CD14-positive monocyte (primary cell): ENCODE results near the gene ZNF418. TPM values are rescaled to one million over a fixed set of nuclear protein-coding genes. Genes with fewer than 3 reads are reported as not detected.

ENCODE experiments used
- DNase-seq, 3 donors: peaks; one replicate each; pipeline ENCODE4 v3.0.0-alpha.2; 2011 to 2022
- H2AFZ ChIP-seq: 2 replicates; pipeline ENCODE4 v1.6.0; 2012; ENCODE audit warnings: mild to moderate bottlenecking, low read depth, low read length, inconsistent platforms; ENCODE audit not compliant: insufficient read depth, poor library complexity, severe bottlenecking
- H3K27ac ChIP-seq, 2 donors: 1 replicate in 1 of 2; 2 replicates in 1 of 2; pipeline ENCODE4 v1.5.1; 2012 to 2013; ENCODE audit warnings: low read length in 2 of 2, control low read depth in 1 of 2, inconsistent platforms in 1 of 2, low read depth in 1 of 2, mild to moderate bottlenecking in 1 of 2
- H3K27me3 ChIP-seq, 2 donors: one replicate each; pipeline versions ENCODE4 v1.6.0 to v1.6.1; 2011 to 2013; ENCODE audit warnings: low read length in 2 of 2; ENCODE audit not compliant: control insufficient read depth in 2 of 2, insufficient read depth in 2 of 2
- H3K36me3 ChIP-seq, 2 donors: replicated peaks in 1 of 2; 1 replicate in 1 of 2; 2 replicates in 1 of 2; pipeline versions ENCODE4 v1.5.1 to v1.6.1; 2012 to 2013; ENCODE audit warnings: low read length in 2 of 2, control low read depth in 1 of 2, inconsistent platforms in 1 of 2, mild to moderate bottlenecking in 1 of 2; ENCODE audit not compliant: insufficient read depth in 2 of 2, control insufficient read depth in 1 of 2
- H3K4me1 ChIP-seq, 2 donors: 1 replicate in 1 of 2; 2 replicates in 1 of 2; pipeline versions ENCODE4 v1.5.1 to v1.6.1; 2012 to 2013; ENCODE audit warnings: low read length in 2 of 2, control low read depth in 1 of 2, inconsistent platforms in 1 of 2, mild to moderate bottlenecking in 1 of 2, moderate library complexity in 1 of 2; ENCODE audit not compliant: insufficient read depth in 2 of 2, control insufficient read depth in 1 of 2
- H3K4me2 ChIP-seq: replicated peaks from 2 replicates; pipeline ENCODE3; 2012; ENCODE audit warnings: low read length, moderate library complexity, mild to moderate bottlenecking; ENCODE audit not compliant: poor library complexity, severe bottlenecking; ENCODE audit errors: extremely low read depth
- H3K4me3 ChIP-seq, 3 experiments: fragments of 200-600 bp in 1 of 3; sonication (generic) in 1 of 3; replicated peaks in 1 of 3; 1 replicate in 2 of 3; 2 replicates in 1 of 3; pipeline ENCODE4 v1.5.1; 2011 to 2013; ENCODE audit warnings: low read length in 3 of 3, mild to moderate bottlenecking in 3 of 3, control low read depth in 2 of 3, low read depth in 2 of 3, inconsistent platforms in 1 of 3, moderate library complexity in 1 of 3
- H3K79me2 ChIP-seq: 2 replicates; pipeline ENCODE4 v1.6.0; 2012; ENCODE audit warnings: mild to moderate bottlenecking, control low read depth, inconsistent platforms, low read length, moderate library complexity; ENCODE audit not compliant: insufficient read depth
- H3K9ac ChIP-seq: 2 replicates; pipeline ENCODE4 v1.6.0; 2017; ENCODE audit warnings: low read length, mild to moderate bottlenecking; ENCODE audit not compliant: insufficient read depth, poor library complexity, severe bottlenecking
- H3K9me3 ChIP-seq, 2 donors: replicated peaks in 1 of 2; 1 replicate in 1 of 2; 2 replicates in 1 of 2; pipeline versions ENCODE4 v1.5.1 to v1.6.1; 2012 to 2013; ENCODE audit warnings: low read length in 2 of 2, control low read depth in 1 of 2; ENCODE audit not compliant: control insufficient read depth in 1 of 2, insufficient read depth in 1 of 2
- H4K20me1 ChIP-seq: 2 replicates; pipeline ENCODE4 v1.6.0; 2012; ENCODE audit warnings: mild to moderate bottlenecking, low read length, control low read depth, moderate library complexity; ENCODE audit not compliant: insufficient read depth
- H3K27ac Mint-ChIP-seq, 7 donors: one replicate each; pipeline ENCODE4 v1.8.0; 2020; ENCODE audit warnings: mild to moderate bottlenecking in 7 of 7, mixed read lengths in 7 of 7, moderate library complexity in 6 of 7, inconsistent platforms in 2 of 7
- H3K27me3 Mint-ChIP-seq, 3 donors: one replicate each; pipeline ENCODE4 v1.8.0; 2021 to 2022; ENCODE audit warnings: low read depth in 3 of 3, mild to moderate bottlenecking in 3 of 3, mixed read lengths in 3 of 3, moderate library complexity in 3 of 3, inconsistent platforms in 1 of 3
- H3K36me3 Mint-ChIP-seq, 2 donors: one replicate each; pipeline ENCODE4 v1.8.0; 2020; ENCODE audit warnings: mixed read lengths in 2 of 2, inconsistent platforms in 1 of 2, mild to moderate bottlenecking in 1 of 2
- H3K4me1 Mint-ChIP-seq: one replicate; pipeline ENCODE4 v1.8.0; 2020; ENCODE audit warnings: mild to moderate bottlenecking, mixed read lengths
- H3K4me3 Mint-ChIP-seq, 2 donors: one replicate each; pipeline ENCODE4 v1.8.0; 2020; ENCODE audit warnings: mild to moderate bottlenecking in 2 of 2, mixed read lengths in 2 of 2, moderate library complexity in 1 of 2
- H3K9me3 Mint-ChIP-seq, 7 donors: one replicate each; pipeline ENCODE4 v1.8.0; 2020 to 2022; ENCODE audit warnings: mixed read lengths in 7 of 7, mild to moderate bottlenecking in 6 of 7, moderate library complexity in 6 of 7, inconsistent platforms in 2 of 7
- CTCF ChIP-seq: fragments of 200-600 bp; IDR thresholded peaks from one replicate; pipeline ENCODE4 v1.8.0; 2022; ENCODE audit warnings: antibody characterized with exemption, mild to moderate bottlenecking
- WGBS: methylation state at CpG from one replicate; pipeline ENCODE4 v1.1.5; 2013; ENCODE audit warnings: missing lambda C conversion rate; ENCODE audit not compliant: insufficient coverage; 5-methylcytosine and 5-hydroxymethylcytosine counted together
- intact Hi-C, 2 donors: fragments of 100-400 bp; cut with micrococcal nuclease; formaldehyde crosslinking; loops; one replicate each; pipeline versions ENCODE4 v1.15.0 to v1.15.1; 2023
- polyA plus RNA-seq, 3 donors: library from polyadenylated mRNA; depleted of rRNA in 1 of 3; unstranded in 2 of 3; stranded (reverse) in 1 of 3; fragments of 300-500 nt in 2 of 3; fragments of >200 nt in 1 of 3; fragmentation: Illumina TruSeq in 2 of 3; gene quantifications; 1 replicate in 2 of 3; 2 replicates in 1 of 3; pipeline ENCODE4 v1.2.3, GENCODE V29; 2012 to 2021

Gene ZNF418
- polyA plus RNA-seq, 3 donors: 0.74 to 1.4 TPM; not detected in 1

DNA sequence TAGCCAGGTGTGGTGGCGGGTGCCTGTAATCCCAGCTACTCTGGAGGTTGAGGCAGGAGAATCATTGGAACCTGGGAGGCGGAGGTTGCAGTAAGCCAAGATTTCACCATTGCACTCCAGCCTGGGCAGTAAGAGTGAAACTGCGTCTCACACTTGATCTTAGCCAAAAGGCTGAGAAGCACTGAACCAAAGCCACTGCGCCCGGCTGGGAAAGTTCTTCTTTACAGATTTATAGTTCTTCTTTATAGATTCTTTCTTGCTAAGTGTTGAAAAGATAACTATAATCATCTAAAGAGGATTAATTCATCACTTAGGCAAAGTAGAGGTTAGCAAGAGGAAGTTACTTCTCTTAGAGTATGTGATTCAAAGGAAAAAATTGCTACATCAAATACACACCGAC, 29.9 kb downstream of the ZNF418 start:
- no peaks in the 10 kb centered on the region for H3K4me1 ChIP-seq
- WGBS: 100% methylated on average over 3 of the region's 6 CpGs
- no peaks in the 10 kb centered on the region for H4K20me1 ChIP-seq
- no peak overlapping the region for H3K9ac ChIP-seq
- H3K27me3 ChIP-seq: no peaks in the 10 kb centered on the region
- H3K27ac Mint-ChIP-seq: no peak overlapping the region
- no peak for DNase-seq
- TF ChIP-seq CTCF: no peak
- H2AFZ ChIP-seq: no peak overlapping the region
- no peak overlapping the region for H3K27ac ChIP-seq
- no peak overlapping the region for H3K4me3 ChIP-seq
- H3K9me3 ChIP-seq: peaks cover 3 to 22% of the 10 kb centered on the region in 2 donors
- H3K4me2 ChIP-seq: no peak overlapping the region
- peaks cover 7% of the 10 kb centered on the region for H3K4me1 Mint-ChIP-seq
- H3K36me3 ChIP-seq: peaks cover 8 to 32% of the 10 kb centered on the region in 2 donors
- H3K4me3 Mint-ChIP-seq: no peak overlapping the region
- intact Hi-C loops: no loop called here
- no peaks in the 10 kb centered on the region for H3K27me3 Mint-ChIP-seq
- H3K79me2 ChIP-seq: no peaks in the 10 kb centered on the region
- peaks cover 0 to 17% (median 10%) of the 10 kb centered on the region in 7 donors for H3K9me3 Mint-ChIP-seq
- H3K36me3 Mint-ChIP-seq: peaks cover 32 to 46% of the 10 kb centered on the region in 2 donors

DNA sequence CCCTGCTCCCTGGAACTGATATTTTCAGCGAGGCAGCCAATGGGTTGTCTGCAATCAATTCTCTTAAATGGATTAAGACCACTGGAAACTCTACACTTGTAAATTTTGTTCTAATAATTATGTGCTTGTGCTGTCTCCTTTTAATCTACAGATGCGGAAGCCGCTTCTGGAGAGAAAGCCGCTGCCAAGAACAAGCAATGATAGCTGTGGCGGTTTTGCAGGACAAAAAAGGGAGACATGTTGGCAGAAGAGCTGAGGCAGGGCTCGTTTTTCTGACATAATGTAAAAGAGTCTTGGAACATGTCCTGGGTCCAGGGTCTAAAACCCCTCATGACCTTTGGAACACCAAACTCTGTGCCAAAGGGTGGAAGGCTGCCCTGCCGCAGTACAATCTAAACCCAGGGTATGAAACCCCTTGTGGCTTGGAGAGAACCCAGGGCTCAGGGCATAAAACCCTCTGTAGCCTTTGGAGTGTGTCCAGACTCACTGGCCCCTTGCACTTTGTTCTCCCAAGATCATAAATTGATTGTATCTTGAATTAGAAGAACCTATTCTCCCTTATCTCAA, 31.5 kb downstream of the ZNF418 start:
- H3K9me3 ChIP-seq: peaks cover 3 to 22% of the 10 kb centered on the region in 2 donors
- peaks cover 23 to 35% of the 10 kb centered on the region in 2 donors for H3K36me3 Mint-ChIP-seq

More for the DNA sequence above, 31.5 kb downstream of the ZNF418 start:
- WGBS: 91% methylated on average over 6 of the region's 7 CpGs
- DNase-seq: no peak
- H3K27me3 Mint-ChIP-seq: no peaks in the 10 kb centered on the region
- H3K4me1 Mint-ChIP-seq: peaks cover 7% of the 10 kb centered on the region
- H3K4me2 ChIP-seq: no peak overlapping the region
- H3K4me3 Mint-ChIP-seq: no peak overlapping the region
- H3K27ac Mint-ChIP-seq: peak overlapping the region in 1 of 7 donors; percentile 73
- no peaks in the 10 kb centered on the region for H3K79me2 ChIP-seq
- TF ChIP-seq CTCF: peak; percentile 45
- no peak overlapping the region for H3K9ac ChIP-seq
- H3K4me1 ChIP-seq: no peaks in the 10 kb centered on the region
- no peak overlapping the region for H2AFZ ChIP-seq
- H3K27ac ChIP-seq: no peak overlapping the region
- no peaks in the 10 kb centered on the region for H3K27me3 ChIP-seq
- peaks cover 5 to 19% of the 10 kb centered on the region in 2 donors for H3K36me3 ChIP-seq
- H3K4me3 ChIP-seq: no peak overlapping the region
- intact Hi-C loops: loop anchor here in 1 of 2 donors (5.0 kb wide), 1 partner anchor 166 kb away; no protein-coding TSS in a partner anchor
- H3K9me3 Mint-ChIP-seq: peaks cover 0 to 9% (median 6%) of the 10 kb centered on the region in 7 donors
- no peaks in the 10 kb centered on the region for H4K20me1 ChIP-seq
